GM23338 (cell line): ENCODE measurements around the gene HRNR. TPM values are rescaled to one million over a fixed set of nuclear protein-coding genes. Genes with fewer than 3 reads are reported as not detected.

Experiments
- ATAC-seq: fragments of 200-7000 bp; cut with Tn5 transposase; 3 replicates; pipeline ENCODE4 v1.9.1; 2020
- DNase-seq: peaks from one replicate; pipeline ENCODE4 v3.0.0-alpha.2; 2015; ENCODE audit warnings: low spot score
- H2AFZ ChIP-seq: fragments of 200-600 bp; sonication (generic); 2 replicates; pipeline ENCODE4 v1.8.0; 2016; ENCODE audit warnings: antibody characterized with exemption, mild to moderate bottlenecking, moderate library complexity
- H3F3A ChIP-seq: fragments of 200-600 bp; sonication (generic); replicated peaks from 2 replicates; pipeline ENCODE4 v1.8.0; 2017; ENCODE audit warnings: antibody characterized with exemption, mixed run types, low read depth
- H3K27ac ChIP-seq: fragments of 200-600 bp; sonication (generic); 2 replicates; pipeline ENCODE4 v1.6.1; 2016; ENCODE audit warnings: low read depth
- H3K27me3 ChIP-seq: fragments of 200-600 bp; sonication (generic); 2 replicates; pipeline ENCODE4 v1.8.0; 2016; ENCODE audit warnings: mild to moderate bottlenecking, mixed run types, moderate library complexity; ENCODE audit not compliant: insufficient read depth
- H3K36me3 ChIP-seq: fragments of 200-600 bp; sonication (generic); 2 replicates; pipeline ENCODE4 v1.8.0; 2016; ENCODE audit warnings: mild to moderate bottlenecking; ENCODE audit not compliant: insufficient read depth
- H3K4me1 ChIP-seq: fragments of 200-600 bp; sonication (generic); 2 replicates; pipeline ENCODE4 v1.8.0; 2016; ENCODE audit warnings: mild to moderate bottlenecking, moderate library complexity; ENCODE audit not compliant: insufficient read depth
- H3K4me2 ChIP-seq: fragments of 200-600 bp; sonication (generic); 2 replicates; pipeline ENCODE4 v1.7.1; 2017; ENCODE audit warnings: mixed run types
- H3K4me3 ChIP-seq: fragments of 200-600 bp; sonication (generic); 2 replicates; pipeline ENCODE4 v1.6.1; 2016; ENCODE audit warnings: mixed run types
- H3K79me2 ChIP-seq: fragments of 200-600 bp; sonication (generic); replicated peaks from 2 replicates; pipeline ENCODE4 v1.8.0; 2017; ENCODE audit warnings: mild to moderate bottlenecking; ENCODE audit not compliant: insufficient read depth
- H3K9me2 ChIP-seq: fragments of 200-600 bp; sonication (generic); 2 replicates; pipeline ENCODE4 v1.8.0; 2017; ENCODE audit not compliant: insufficient read depth
- H4K20me1 ChIP-seq: fragments of 200-600 bp; sonication (generic); replicated peaks from 2 replicates; pipeline ENCODE4 v1.8.0; 2017; ENCODE audit warnings: mild to moderate bottlenecking; ENCODE audit not compliant: insufficient read depth
- H3K27ac Mint-ChIP-seq: 2 replicates; pipeline ENCODE4 v1.8.0; 2020; ENCODE audit warnings: inconsistent platforms, mild to moderate bottlenecking, moderate library complexity, mixed read lengths
- H3K27me3 Mint-ChIP-seq: 3 replicates; pipeline ENCODE4 v1.8.0; 2022; ENCODE audit warnings: low read depth, mild to moderate bottlenecking, moderate library complexity, mixed read lengths, inconsistent platforms; ENCODE audit not compliant: insufficient read depth, poor library complexity
- H3K36me3 Mint-ChIP-seq: 3 replicates; pipeline ENCODE4 v1.8.0; 2021; ENCODE audit warnings: low read depth, mild to moderate bottlenecking, inconsistent platforms, moderate library complexity, mixed read lengths
- H3K4me1 Mint-ChIP-seq: 3 replicates; pipeline ENCODE4 v1.8.0; 2020; ENCODE audit warnings: mild to moderate bottlenecking, inconsistent platforms, mixed read lengths
- H3K4me3 Mint-ChIP-seq: 3 replicates; pipeline ENCODE4 v1.8.0; 2021; ENCODE audit warnings: moderate library complexity, mild to moderate bottlenecking, inconsistent platforms, mixed read lengths
- H3K9me3 Mint-ChIP-seq: 3 replicates; pipeline ENCODE4 v1.8.0; 2020; ENCODE audit warnings: moderate library complexity, mild to moderate bottlenecking, inconsistent platforms, mixed read lengths
- CREB1 ChIP-seq: fragments of 250-450 bp; sonication (Bioruptor Pico); IDR thresholded peaks from 2 replicates; pipeline ENCODE4 v1.5.0; 2020; ENCODE audit warnings: low read depth, mild to moderate bottlenecking, moderate library complexity
- JUNB ChIP-seq: IDR thresholded peaks from one replicate; pipeline ENCODE4 v1.6.1; 2016; ENCODE audit warnings: antibody characterized with exemption; ENCODE audit not compliant: unreplicated experiment
- STAT1 ChIP-seq: IDR thresholded peaks from one replicate; pipeline ENCODE4 v1.6.1; 2016; ENCODE audit warnings: antibody characterized with exemption; ENCODE audit not compliant: unreplicated experiment
- ZNF114 ChIP-seq: fragments of 250-450 bp; sonication (Bioruptor Pico); IDR thresholded peaks from 2 replicates; pipeline ENCODE4 v1.5.0; 2020; ENCODE audit warnings: mild to moderate bottlenecking, moderate library complexity
- ZNF462 ChIP-seq: fragments of 250-450 bp; sonication (Bioruptor Pico); IDR thresholded peaks from 2 replicates; pipeline ENCODE4 v1.5.0; 2020; ENCODE audit warnings: mild to moderate bottlenecking, moderate library complexity
- polyA plus RNA-seq: library from polyadenylated mRNA; unstranded; fragments of >200 nt; fragmentation: Nextera tagmentation; extraction: Ambion mirVana; gene quantifications from 2 replicates; pipeline ENCODE4 v1.2.1, GENCODE V29; 2016
- total RNA-seq: library from RNA; depleted of rRNA; stranded (reverse); fragments of >200 nt; shearing (Covaris generic); gene quantifications from 2 replicates; pipeline ENCODE4 v1.2.3, GENCODE V29; 2014
- TF ChIP-seq, protein P1 (sequence below), 2 experiments: fragments of 200-600 bp in 1 of 2; sonication (generic) in 1 of 2; conservative IDR thresholded peaks; 2 replicates each; pipeline versions ENCODE4 v1.5.1 to v1.6.1; 2016 to 2017; ENCODE audit warnings: antibody characterized with exemption in 2 of 2, low read depth in 2 of 2, mild to moderate bottlenecking in 2 of 2, moderate library complexity in 1 of 2

The HRNR gene
- total and polyA plus RNA-seq, 2 experiments from 2014 or later, result not detected

DNA sequence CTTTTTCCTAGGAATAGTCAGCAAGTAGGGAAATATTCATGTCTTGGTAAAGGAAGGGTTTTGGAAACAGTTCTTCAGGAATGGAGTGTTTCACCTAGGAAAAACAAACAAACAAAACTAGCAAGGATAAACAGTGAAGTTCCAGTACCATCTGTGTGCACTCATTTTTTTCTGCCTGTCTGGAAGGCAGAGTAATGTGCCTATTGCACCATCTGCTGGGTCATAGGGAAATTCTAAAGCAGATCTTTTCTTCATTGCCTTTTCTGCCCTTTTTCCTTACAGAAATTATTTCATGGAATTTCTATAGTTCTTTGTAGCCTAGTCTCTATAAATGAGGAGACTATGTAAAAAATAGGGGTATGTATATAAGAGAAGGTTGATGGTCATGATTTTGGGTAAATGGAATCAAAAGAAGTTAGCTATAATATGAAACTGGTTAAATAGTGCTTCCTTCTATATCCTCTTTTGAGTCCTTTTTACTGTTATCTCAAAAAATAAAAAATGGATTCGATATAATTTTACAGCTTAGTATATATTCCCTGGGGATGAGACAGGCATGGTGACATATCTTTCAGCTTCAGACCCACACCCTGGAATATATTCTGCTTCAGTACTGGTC lies 3.4 kb upstream of the HRNR start:
- Histone ChIP-seq H3K4me2 (no peak overlapping the region), H3K4me3 (no peak overlapping the region), H3F3A (no peaks in the 10 kb centered on the region), H2AFZ (no peak overlapping the region), H3K27ac (no peak overlapping the region), H3K27me3 (no peaks in the 10 kb centered on the region), H3K79me2 (no peaks in the 10 kb centered on the region), H3K9me2 (no peaks in the 10 kb centered on the region; the same call in 1 of the 2 replicates), H3K36me3 (no peaks in the 10 kb centered on the region), H3K4me1 (no peaks in the 10 kb centered on the region), H4K20me1 (no peaks in the 10 kb centered on the region)
- TF ChIP-seq, protein P1, sequence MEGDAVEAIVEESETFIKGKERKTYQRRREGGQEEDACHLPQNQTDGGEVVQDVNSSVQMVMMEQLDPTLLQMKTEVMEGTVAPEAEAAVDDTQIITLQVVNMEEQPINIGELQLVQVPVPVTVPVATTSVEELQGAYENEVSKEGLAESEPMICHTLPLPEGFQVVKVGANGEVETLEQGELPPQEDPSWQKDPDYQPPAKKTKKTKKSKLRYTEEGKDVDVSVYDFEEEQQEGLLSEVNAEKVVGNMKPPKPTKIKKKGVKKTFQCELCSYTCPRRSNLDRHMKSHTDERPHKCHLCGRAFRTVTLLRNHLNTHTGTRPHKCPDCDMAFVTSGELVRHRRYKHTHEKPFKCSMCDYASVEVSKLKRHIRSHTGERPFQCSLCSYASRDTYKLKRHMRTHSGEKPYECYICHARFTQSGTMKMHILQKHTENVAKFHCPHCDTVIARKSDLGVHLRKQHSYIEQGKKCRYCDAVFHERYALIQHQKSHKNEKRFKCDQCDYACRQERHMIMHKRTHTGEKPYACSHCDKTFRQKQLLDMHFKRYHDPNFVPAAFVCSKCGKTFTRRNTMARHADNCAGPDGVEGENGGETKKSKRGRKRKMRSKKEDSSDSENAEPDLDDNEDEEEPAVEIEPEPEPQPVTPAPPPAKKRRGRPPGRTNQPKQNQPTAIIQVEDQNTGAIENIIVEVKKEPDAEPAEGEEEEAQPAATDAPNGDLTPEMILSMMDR (conservative IDR thresholded peaks at IDR 0.05; ENCODE audit: low read depth in 2 of 2), result peak; percentile 15 to 41; a peak in 2 of 4 replicates
- no peak for TF ChIP-seq ZNF462 (CRISPR knock-in tag)
- H3K4me1 Mint-ChIP-seq, result no peaks in the 10 kb centered on the region
- ATAC-seq, result no peak
- no peaks in the 10 kb centered on the region for H3K36me3 Mint-ChIP-seq
- no peak overlapping the region for H3K27ac Mint-ChIP-seq
- H3K27me3 Mint-ChIP-seq, result no peaks in the 10 kb centered on the region
- no peak overlapping the region for H3K4me3 Mint-ChIP-seq
- H3K9me3 Mint-ChIP-seq, result peaks cover under 1% of the 10 kb centered on the region; the same call in 2 of the 3 replicates
- peak; percentile 4 for DNase-seq

DNA sequence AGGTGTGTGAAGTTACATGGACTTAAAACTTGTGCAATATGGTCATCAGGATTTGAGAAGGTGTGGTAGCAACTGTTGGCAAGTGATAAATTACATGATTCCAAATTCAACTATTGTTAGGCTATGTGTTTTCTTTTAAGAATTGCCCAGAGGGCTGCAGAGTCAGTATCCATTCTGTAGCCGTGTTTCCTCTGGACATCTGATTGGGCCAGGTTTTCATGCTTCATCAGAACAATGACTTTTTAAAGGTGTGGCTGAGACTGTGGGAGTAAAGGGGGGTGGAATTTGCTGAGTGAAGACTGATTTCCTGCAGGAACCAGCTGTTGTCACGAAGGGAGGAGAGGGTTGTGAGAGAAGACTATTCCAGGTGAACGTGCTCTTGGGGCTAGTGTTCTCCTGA lies 1.7 kb upstream of the HRNR start:
- H3K4me3 Mint-ChIP-seq, result no peak overlapping the region
- no peaks in the 10 kb centered on the region for H3K36me3 Mint-ChIP-seq
- H2AFZ ChIP-seq, result no peak overlapping the region
- no peaks in the 10 kb centered on the region for H3K4me1 Mint-ChIP-seq
- H3K27me3 ChIP-seq, result no peaks in the 10 kb centered on the region
- no peaks in the 10 kb centered on the region; the same call in 1 of the 2 replicates for H3K9me2 ChIP-seq
- ATAC-seq (no peak), DNase-seq (no peak)
- H3K9me3 Mint-ChIP-seq, result peaks cover 15% of the 10 kb centered on the region
- no peak overlapping the region for H3K27ac Mint-ChIP-seq
- H3K79me2 ChIP-seq, result no peaks in the 10 kb centered on the region
- no peaks in the 10 kb centered on the region for H3K27me3 Mint-ChIP-seq
- no peak overlapping the region for H3K4me2 ChIP-seq
- H3K4me1 ChIP-seq, result no peaks in the 10 kb centered on the region
- H3K27ac ChIP-seq, result no peak overlapping the region
- no peak overlapping the region for H3K4me3 ChIP-seq
- no peaks in the 10 kb centered on the region for H3F3A ChIP-seq
- no peaks in the 10 kb centered on the region for H4K20me1 ChIP-seq
- H3K36me3 ChIP-seq, result no peaks in the 10 kb centered on the region
- TF ChIP-seq ZNF114 (CRISPR knock-in tag), result no peak
- no peak for TF ChIP-seq CREB1 (CRISPR knock-in tag)
- TF ChIP-seq, protein P1 (conservative IDR thresholded peaks at IDR 0.05; ENCODE audit: low read depth in 2 of 2), result no peak
- no peak for TF ChIP-seq JUNB
- TF ChIP-seq STAT1, result no peak
